GM19023 (cell line): ENCODE measurements around the gene MYH7B.

Source experiments
- ATAC-seq: cut with Tn5 transposase; IDR thresholded peaks from one replicate; pipeline ENCODE4 v1.9.1; 2021; ENCODE audit warnings: mild to moderate bottlenecking, moderate library complexity; ENCODE audit not compliant: unreplicated experiment

The MYH7B gene

GRCh38 chr20:34989118-34989517, 33.5 kb downstream of the MYH7B start:
- no peak for ATAC-seq

DNA sequence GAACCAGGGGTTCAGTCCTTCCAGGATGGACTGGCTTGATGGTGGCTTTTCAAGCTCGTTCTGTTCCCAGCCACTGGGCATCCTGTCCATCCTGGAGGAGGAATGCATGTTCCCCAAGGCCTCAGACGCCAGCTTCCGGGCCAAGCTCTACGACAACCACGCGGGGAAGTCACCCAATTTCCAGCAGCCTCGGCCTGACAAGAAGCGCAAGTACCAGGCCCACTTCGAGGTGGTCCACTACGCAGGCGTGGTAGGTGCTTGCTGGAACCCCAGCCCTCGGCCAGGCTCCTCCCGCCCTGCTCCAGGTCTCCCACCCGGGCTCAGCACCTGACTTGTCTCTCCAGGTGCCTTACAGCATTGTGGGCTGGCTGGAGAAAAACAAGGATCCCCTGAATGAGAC, 34.0 kb downstream of the MYH7B start:
- no peak for ATAC-seq

- ATAC-seq = no peak
Observed at GRCh38 chr20:34990231-34990630, 34.6 kb downstream of the MYH7B start.

GRCh38 chr20:34990661-34991214, 35.1 kb downstream of the MYH7B start:
- ATAC-seq = no peak

DNA sequence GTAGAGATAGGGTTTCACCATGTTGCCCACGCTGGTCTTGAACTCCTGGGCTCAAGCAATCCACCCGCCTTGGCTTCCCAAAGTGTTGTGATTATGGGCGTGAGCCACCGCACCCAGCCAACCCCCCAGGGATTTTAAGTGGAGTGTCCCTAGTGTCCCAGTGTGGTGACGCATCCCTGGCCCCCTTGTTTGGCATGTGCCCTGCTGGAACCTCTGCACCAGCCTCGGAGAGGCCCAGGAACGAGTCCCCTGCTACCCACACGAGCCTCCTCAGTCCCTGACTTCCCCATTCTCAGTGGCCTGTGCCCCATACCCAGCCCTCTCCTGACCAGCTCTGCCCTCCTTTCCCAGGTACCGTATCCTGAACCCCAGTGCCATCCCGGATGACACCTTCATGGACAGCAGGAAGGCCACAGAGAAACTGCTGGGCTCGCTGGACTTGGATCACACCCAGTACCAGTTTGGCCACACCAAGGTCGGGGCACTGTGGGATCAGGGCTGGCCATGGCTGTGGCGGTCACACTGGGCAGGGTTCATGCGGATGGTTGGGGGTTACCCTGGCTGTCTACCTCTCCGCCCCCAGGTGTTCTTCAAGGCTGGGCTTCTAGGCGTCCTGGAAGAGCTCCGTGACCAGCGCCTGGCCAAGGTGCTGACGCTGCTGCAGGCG, 37.2 kb downstream of the MYH7B start:
- no peak for ATAC-seq

GRCh38 chr20:34993941-34994508, 38.4 kb downstream of the MYH7B start:
- no peak for ATAC-seq

GRCh38 chr20:34994509-34995131, 39.0 kb downstream of the MYH7B start:
- ATAC-seq = no peak

DNA sequence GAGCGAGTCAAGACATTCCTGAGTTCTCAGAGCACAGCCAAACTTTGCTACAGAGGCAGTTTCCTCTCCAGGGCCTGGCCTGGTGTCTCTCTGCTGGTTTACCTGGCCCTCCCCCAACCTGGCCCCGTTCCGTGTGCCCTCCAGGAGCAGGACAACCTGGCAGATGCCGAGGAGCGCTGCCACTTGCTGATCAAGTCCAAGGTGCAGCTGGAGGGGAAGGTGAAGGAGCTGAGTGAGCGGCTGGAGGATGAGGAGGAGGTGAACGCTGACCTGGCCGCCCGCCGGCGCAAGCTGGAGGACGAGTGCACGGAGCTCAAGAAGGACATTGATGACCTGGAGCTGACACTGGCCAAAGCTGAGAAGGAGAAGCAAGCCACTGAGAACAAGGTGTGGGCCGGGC, 39.5 kb downstream of the MYH7B start:
- ATAC-seq = no peak

- ATAC-seq = no peak
Observed at GRCh38 chr20:34995696-34996095, 40.0 kb downstream of the MYH7B start.

DNA sequence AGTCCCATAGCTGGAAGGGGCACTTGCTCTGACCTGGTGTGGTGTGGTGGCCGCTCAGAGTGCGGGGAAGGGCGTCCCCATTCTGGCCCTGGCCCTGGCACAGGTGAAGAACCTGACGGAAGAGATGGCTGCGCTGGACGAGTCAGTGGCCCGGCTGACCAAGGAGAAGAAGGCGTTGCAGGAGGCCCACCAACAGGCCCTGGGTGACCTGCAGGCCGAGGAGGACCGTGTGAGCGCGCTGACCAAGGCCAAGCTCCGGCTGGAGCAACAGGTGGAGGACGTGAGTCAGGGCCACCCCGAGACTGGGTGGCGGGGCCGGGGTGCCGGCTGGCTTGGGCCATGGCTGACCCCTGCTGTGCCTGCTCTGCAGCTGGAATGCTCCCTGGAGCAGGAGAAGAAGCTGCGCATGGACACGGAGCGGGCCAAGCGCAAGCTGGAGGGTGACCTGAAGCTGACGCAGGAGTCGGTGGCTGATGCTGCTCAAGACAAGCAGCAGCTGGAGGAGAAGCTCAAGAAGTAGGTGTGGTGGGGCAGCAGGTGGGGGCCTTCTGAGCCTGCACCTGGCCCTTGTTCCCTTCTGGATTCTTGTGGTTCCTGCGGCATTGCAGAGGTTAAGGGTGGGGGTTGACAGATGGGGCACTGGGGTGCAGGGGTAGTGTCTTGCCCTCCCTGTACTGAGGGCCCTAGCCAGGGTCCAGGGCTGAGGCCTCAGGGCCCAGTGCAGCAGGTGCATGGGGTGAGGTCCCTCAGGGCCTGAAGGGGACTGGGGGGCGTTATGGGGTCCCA, 40.8 kb downstream of the MYH7B start:
- no peak for ATAC-seq

DNA sequence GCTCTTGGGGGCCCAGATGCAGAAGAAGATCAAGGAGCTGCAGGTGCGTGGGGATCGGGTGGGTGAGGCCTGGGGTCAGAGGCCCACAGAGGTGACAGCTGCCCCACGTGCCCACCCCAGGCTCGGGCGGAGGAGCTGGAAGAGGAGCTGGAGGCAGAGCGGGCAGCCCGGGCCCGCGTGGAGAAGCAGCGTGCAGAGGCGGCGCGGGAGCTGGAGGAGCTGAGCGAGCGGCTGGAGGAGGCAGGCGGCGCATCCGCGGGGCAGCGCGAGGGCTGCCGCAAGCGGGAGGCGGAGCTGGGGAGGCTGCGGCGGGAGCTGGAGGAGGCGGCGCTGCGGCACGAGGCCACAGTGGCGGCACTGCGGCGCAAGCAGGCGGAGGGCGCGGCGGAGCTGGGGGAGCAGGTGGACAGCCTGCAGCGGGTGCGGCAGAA, 41.5 kb downstream of the MYH7B start:
- no peak for ATAC-seq

GRCh38 chr20:34997774-34998173, 42.1 kb downstream of the MYH7B start:
- ATAC-seq = no peak

DNA sequence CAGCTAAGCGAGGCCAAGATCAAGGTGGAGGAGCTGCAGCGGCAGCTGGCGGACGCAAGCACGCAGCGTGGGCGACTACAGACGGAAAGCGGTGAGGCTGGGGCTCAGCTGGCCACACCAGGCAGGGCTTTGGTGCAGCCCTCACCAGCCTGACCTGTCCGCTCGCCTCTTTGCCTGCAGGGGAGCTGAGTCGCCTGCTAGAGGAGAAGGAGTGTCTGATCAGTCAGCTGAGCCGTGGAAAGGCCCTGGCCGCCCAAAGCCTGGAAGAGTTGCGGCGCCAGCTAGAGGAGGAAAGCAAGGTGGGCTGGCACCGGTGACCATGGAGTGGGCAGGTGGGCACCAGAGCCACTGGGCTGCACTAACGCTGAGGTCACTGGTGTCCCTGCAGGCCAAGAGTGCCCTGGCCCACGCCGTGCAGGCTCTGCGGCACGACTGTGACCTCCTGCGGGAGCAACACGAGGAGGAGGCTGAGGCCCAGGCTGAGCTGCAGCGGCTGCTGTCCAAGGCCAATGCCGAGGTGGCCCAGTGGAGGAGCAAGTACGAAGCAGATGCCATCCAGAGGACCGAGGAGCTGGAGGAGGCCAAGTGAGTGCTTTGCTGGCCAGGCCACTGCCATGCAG, 42.8 kb downstream of the MYH7B start:
- ATAC-seq = no peak

- no peak for ATAC-seq
Observed at GRCh38 chr20:34999021-34999451, 43.4 kb downstream of the MYH7B start.

GRCh38 chr20:34999782-35000181, 44.1 kb downstream of the MYH7B start:
- ATAC-seq = no peak

DNA sequence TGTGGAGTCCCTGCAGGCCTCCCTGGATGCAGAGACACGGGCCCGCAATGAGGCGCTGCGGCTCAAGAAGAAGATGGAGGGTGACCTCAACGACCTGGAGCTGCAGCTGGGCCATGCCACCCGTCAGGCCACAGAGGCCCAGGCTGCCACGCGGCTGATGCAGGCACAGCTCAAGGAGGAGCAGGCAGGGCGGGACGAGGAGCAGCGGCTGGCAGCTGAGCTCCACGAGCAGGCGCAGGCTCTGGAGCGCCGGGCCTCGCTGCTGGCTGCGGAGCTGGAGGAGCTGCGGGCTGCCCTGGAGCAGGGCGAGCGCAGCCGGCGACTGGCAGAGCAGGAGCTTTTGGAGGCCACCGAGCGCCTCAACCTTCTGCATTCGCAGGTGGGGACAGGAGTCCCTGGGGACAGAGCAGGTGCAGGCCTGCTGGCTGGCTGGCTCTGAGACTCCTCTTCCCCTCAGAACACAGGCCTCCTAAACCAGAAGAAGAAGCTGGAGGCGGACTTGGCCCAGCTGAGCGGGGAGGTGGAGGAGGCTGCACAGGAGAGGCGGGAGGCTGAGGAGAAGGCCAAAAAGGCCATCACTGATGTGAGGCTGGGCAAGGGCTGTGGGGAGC, 44.7 kb downstream of the MYH7B start:
- no peak for ATAC-seq

- no peak for ATAC-seq
Observed at GRCh38 chr20:35000922-35001595, 45.4 kb downstream of the MYH7B start.

DNA sequence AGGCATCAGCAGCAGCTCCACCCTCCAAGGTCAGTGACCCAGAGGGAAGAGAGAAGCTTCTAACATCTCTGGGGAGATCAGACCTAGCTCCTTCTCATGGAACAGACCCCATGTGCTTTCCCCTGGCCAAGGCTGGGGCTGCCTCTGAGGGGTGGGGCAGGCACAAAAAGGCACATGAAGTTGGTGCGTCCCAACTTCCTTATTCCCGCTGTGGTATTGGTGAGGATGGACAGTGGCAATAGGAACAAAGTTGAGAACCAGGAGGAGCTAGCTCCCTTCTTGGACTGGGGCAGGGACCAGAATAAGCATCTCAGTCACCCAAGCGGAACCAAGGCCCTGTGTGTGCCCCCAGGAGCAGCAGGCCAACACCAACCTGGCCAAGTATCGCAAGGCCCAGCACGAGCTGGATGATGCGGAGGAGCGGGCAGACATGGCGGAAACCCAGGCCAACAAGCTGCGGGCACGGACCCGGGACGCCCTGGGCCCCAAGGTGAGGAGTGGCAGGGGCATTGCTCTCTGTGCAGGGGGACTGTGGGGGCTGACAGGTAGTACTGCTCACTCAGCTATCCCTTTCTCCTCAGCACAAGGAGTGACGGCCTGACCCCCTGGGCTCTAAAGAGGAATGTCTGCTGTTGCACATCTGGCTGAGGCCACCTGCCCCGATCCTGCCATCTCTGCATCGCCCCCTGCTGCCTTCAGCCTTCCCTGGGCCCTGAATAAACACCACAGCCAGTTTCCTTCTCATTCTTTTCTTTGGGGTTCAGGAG, 46.1 kb downstream of the MYH7B start:
- ATAC-seq = no peak
